ENCODE measurements around the gene TBX10. TPM values are rescaled to one million over a fixed set of nuclear protein-coding genes. Genes with fewer than 3 reads are reported as not detected.

The TBX10 gene
- total RNA-seq, 1 experiment from 2014 or later = not detected

DNA sequence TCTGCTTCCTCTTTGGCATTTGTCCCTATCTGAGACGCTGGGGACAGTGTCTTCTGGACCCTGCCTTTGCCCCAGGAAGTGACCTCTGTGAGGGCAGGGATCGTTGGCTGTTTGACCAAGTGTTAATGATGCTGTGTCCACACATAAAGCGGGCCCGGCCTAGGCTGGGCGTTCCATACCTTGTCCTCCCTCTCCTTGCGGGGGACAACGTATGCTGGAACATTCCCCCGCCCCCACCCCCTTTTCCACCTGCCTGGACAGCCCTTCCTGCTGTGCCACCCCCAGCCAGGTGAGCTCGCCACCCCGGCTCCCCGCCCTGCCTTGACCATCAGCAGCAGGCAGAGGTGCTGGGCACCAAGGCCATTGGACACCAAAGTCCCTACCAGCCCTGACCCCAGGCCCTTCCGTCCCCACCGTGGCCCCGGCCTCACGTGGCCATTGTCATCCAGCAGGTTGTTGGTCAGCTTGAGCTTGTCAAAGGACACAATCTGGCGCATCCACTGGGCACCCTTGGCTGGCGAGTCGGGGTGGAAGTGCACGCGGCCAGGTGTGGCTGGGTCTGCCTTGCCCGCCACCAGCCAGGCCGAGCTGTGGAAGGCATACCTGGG, 5.7 kb downstream of the TBX10 start:
- no peak overlapping the region for H3K27ac ChIP-seq (ENCODE audit: low read depth, low read length)
- H3K4me3 ChIP-seq (replicated peaks in 1 of 2; ENCODE audit: low read depth in 1 of 2, low read length in 2 of 2) = no peak overlapping the region
- no peak overlapping the region for H3K9ac ChIP-seq (ENCODE audit: low read length)
- peaks cover 5 to 21% of the 10 kb centered on the region in 2 experiments; a peak in 3 of 4 replicates for H3K4me1 ChIP-seq (ENCODE audit: control insufficient read depth in 1 of 2, insufficient read depth in 2 of 2, low read length in 2 of 2)
- H3K4me2 ChIP-seq (ENCODE audit: low read length) = no peak overlapping the region
- no peak for TF ChIP-seq ZBTB33 (IDR thresholded peaks at IDR 0.05; ENCODE audit: extremely low read depth, insufficient replicate concordance, low read length)
- TF ChIP-seq, protein P1, sequence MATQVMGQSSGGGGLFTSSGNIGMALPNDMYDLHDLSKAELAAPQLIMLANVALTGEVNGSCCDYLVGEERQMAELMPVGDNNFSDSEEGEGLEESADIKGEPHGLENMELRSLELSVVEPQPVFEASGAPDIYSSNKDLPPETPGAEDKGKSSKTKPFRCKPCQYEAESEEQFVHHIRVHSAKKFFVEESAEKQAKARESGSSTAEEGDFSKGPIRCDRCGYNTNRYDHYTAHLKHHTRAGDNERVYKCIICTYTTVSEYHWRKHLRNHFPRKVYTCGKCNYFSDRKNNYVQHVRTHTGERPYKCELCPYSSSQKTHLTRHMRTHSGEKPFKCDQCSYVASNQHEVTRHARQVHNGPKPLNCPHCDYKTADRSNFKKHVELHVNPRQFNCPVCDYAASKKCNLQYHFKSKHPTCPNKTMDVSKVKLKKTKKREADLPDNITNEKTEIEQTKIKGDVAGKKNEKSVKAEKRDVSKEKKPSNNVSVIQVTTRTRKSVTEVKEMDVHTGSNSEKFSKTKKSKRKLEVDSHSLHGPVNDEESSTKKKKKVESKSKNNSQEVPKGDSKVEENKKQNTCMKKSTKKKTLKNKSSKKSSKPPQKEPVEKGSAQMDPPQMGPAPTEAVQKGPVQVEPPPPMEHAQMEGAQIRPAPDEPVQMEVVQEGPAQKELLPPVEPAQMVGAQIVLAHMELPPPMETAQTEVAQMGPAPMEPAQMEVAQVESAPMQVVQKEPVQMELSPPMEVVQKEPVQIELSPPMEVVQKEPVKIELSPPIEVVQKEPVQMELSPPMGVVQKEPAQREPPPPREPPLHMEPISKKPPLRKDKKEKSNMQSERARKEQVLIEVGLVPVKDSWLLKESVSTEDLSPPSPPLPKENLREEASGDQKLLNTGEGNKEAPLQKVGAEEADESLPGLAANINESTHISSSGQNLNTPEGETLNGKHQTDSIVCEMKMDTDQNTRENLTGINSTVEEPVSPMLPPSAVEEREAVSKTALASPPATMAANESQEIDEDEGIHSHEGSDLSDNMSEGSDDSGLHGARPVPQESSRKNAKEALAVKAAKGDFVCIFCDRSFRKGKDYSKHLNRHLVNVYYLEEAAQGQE (IDR thresholded peaks at IDR 0.05; ENCODE audit: low read depth) = no peak
- no peak for TF ChIP-seq JUND (IDR thresholded peaks at IDR 0.05)
- no peak for TF ChIP-seq POLR2AphosphoS5 (IDR thresholded peaks at IDR 0.05; ENCODE audit: low read depth, low read length)
- no peak for TF ChIP-seq SRF (IDR thresholded peaks at IDR 0.05; ENCODE audit: low read depth)
- TF ChIP-seq EZH2 (IDR thresholded peaks at IDR 0.05) = no peak
- TF ChIP-seq, protein P2, sequence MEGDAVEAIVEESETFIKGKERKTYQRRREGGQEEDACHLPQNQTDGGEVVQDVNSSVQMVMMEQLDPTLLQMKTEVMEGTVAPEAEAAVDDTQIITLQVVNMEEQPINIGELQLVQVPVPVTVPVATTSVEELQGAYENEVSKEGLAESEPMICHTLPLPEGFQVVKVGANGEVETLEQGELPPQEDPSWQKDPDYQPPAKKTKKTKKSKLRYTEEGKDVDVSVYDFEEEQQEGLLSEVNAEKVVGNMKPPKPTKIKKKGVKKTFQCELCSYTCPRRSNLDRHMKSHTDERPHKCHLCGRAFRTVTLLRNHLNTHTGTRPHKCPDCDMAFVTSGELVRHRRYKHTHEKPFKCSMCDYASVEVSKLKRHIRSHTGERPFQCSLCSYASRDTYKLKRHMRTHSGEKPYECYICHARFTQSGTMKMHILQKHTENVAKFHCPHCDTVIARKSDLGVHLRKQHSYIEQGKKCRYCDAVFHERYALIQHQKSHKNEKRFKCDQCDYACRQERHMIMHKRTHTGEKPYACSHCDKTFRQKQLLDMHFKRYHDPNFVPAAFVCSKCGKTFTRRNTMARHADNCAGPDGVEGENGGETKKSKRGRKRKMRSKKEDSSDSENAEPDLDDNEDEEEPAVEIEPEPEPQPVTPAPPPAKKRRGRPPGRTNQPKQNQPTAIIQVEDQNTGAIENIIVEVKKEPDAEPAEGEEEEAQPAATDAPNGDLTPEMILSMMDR (IDR thresholded peaks at IDR 0.05 in 2 of 3, conservative IDR thresholded peaks at IDR 0.05 in 1 of 3; ENCODE audit: borderline replicate concordance in 1 of 3, insufficient read depth in 1 of 3, low read depth in 2 of 3, low read length in 2 of 3) = no peak
- TF ChIP-seq SP1 (IDR thresholded peaks at IDR 0.05; ENCODE audit: low read depth) = no peak
- TF ChIP-seq POLR2A (IDR thresholded peaks at IDR 0.05; ENCODE audit: borderline replicate concordance, extremely low read depth, insufficient read depth, insufficient read length) = no peak
- TF ChIP-seq EGR1 (IDR thresholded peaks at IDR 0.05; ENCODE audit: low read depth) = no peak
- TF ChIP-seq ELF1 (IDR thresholded peaks at IDR 0.05; ENCODE audit: borderline replicate concordance, low read depth) = no peak
- no peak for TF ChIP-seq FOSL1 (IDR thresholded peaks at IDR 0.05; ENCODE audit: low read depth)
- no peak for TF ChIP-seq RAD21 (IDR thresholded peaks at IDR 0.05; ENCODE audit: low read depth)
- TF ChIP-seq, protein P3, sequence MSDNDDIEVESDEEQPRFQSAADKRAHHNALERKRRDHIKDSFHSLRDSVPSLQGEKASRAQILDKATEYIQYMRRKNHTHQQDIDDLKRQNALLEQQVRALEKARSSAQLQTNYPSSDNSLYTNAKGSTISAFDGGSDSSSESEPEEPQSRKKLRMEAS (IDR thresholded peaks at IDR 0.05) = no peak
- TF ChIP-seq CBX3 (IDR thresholded peaks at IDR 0.05; ENCODE audit: low read depth) = no peak
- TF ChIP-seq, protein P4, sequence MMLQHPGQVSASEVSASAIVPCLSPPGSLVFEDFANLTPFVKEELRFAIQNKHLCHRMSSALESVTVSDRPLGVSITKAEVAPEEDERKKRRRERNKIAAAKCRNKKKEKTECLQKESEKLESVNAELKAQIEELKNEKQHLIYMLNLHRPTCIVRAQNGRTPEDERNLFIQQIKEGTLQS (IDR thresholded peaks at IDR 0.05) = no peak
- TF ChIP-seq EZH2phosphoT487 (IDR thresholded peaks at IDR 0.05; ENCODE audit: borderline replicate concordance) = no peak
- no peaks in the 10 kb centered on the region for H3K79me2 ChIP-seq (ENCODE audit: insufficient read depth, low read length)
- no peaks in the 10 kb centered on the region for H4K20me1 ChIP-seq (ENCODE audit: insufficient read depth)
- POLR2A ChIA-PET = no interaction called here
- no peaks in the 10 kb centered on the region for H3K36me3 ChIP-seq (ENCODE audit: control insufficient read depth in 1 of 2, insufficient read depth in 2 of 2, low read length in 2 of 2)
- no peaks in the 10 kb centered on the region for H3K27me3 ChIP-seq (ENCODE audit: insufficient read depth, low read length)
- no peaks in the 10 kb centered on the region for H3K9me3 ChIP-seq (ENCODE audit: control insufficient read depth in 1 of 2, insufficient read depth in 1 of 2, low read depth in 1 of 2, low read length in 2 of 2)
- H3K9me2 ChIP-seq (ENCODE audit: insufficient read depth) = no peaks in the 10 kb centered on the region
- H2AFZ ChIP-seq (ENCODE audit: low read depth, low read length, poor library complexity, severe bottlenecking) = no peak overlapping the region
- no peak for ATAC-seq
- BruUV-seq (replicated peaks) = no TSS peak
- intact Hi-C loops (cut with micrococcal nuclease) = loop anchor here (10.0 kb wide), 1 partner anchor 81 kb away; no protein-coding TSS in a partner anchor
- RAD21 ChIA-PET (ENCODE audit: low non-redundant PET in 1 of 2, low total read pairs in 2 of 2, uncharacterized antibody in 2 of 2, unreplicated experiment in 2 of 2) = no interaction called here
- CTCF ChIA-PET = no interaction called here
- DNase-seq (ENCODE audit: low read depth, low spot score) = no peak

All from HCT116 (cell line).